HepG2 (cell line): ENCODE data around the gene RRBP1. TPM values are rescaled to one million over a fixed set of nuclear protein-coding genes. Genes with fewer than 3 reads are reported as not detected.
A peak's percentile ranks its signal among the peaks of the same experiment; 100 is the strongest.

Experiments used
- CREM ChIP-seq, 2 experiments: sonication (generic) in 1 of 2; formaldehyde crosslinking in 1 of 2; IDR thresholded peaks; 2 replicates each; pipeline versions ENCODE4 v1.4.0 to v1.6.1; 2016 to 2020; ENCODE audit warnings: antibody characterized with exemption in 1 of 2, mild to moderate bottlenecking in 1 of 2, missing genetic modification reagents in 1 of 2
- CTCF ChIP-seq: sonication (generic); formaldehyde crosslinking; IDR thresholded peaks from 2 replicates; pipeline ENCODE4 v1.5.0; 2020; ENCODE audit warnings: mild to moderate bottlenecking, missing genetic modification reagents, moderate library complexity
- ELF4 ChIP-seq: sonication (generic); formaldehyde crosslinking; IDR thresholded peaks from 2 replicates; pipeline ENCODE4 v1.5.0; 2020; ENCODE audit warnings: missing genetic modification reagents, mild to moderate bottlenecking, moderate library complexity, borderline replicate concordance
- GATAD1 ChIP-seq: IDR thresholded peaks from 2 replicates; pipeline ENCODE4 v1.6.1; 2016; ENCODE audit warnings: missing genetic modification reagents, missing compliant biosample characterization
- HDAC2 ChIP-seq: sonication (generic); formaldehyde crosslinking; IDR thresholded peaks from 2 replicates; pipeline ENCODE4 v1.4.0; 2020; ENCODE audit warnings: missing genetic modification reagents
- KDM2A ChIP-seq: sonication (generic); formaldehyde crosslinking; IDR thresholded peaks from 2 replicates; pipeline ENCODE4 v1.4.0; 2020; ENCODE audit warnings: low read depth, missing genetic modification reagents, borderline replicate concordance
- PPARG ChIP-seq: conservative IDR thresholded peaks from 2 replicates; pipeline ENCODE4 v1.6.1; 2016; ENCODE audit warnings: missing biosample characterization, missing genetic modification reagents
- RNF2 ChIP-seq: fragments of 450-650 bp; conservative IDR thresholded peaks from 2 replicates; pipeline ENCODE4 v1.6.1; 2016; ENCODE audit warnings: low read depth
- SPEN ChIP-seq: sonication (generic); formaldehyde crosslinking; IDR thresholded peaks from 2 replicates; pipeline ENCODE4 v1.5.1; 2020; ENCODE audit warnings: low read depth, mild to moderate bottlenecking, missing genetic modification reagents
- ZBTB8A ChIP-seq: sonication (generic); formaldehyde crosslinking; IDR thresholded peaks from 2 replicates; pipeline ENCODE4 v1.4.0; 2020; ENCODE audit warnings: mild to moderate bottlenecking, low read depth, missing genetic modification reagents, borderline replicate concordance
- ZNF124 ChIP-seq: sonication (generic); formaldehyde crosslinking; IDR thresholded peaks from 2 replicates; pipeline ENCODE4 v1.4.0; 2020; ENCODE audit warnings: missing genetic modification reagents
- ZNF567 ChIP-seq: sonication (generic); formaldehyde crosslinking; IDR thresholded peaks from 2 replicates; pipeline ENCODE4 v1.8.1; 2023; ENCODE audit warnings: mild to moderate bottlenecking, missing genetic modification reagents, borderline replicate concordance
- polyA plus RNA-seq, 8 experiments: library from polyadenylated mRNA; depleted of rRNA in 3 of 8; stranded (reverse) in 7 of 8; unstranded in 1 of 8; fragments of >200 nt; fragmentation: Illumina TruSeq in 4 of 8; extraction: Trizol in 4 of 8; gene quantifications; 2 replicates each; pipeline versions ENCODE4 v1.2.1 to v1.2.3, GENCODE V29; 2011 to 2016; ENCODE audit warnings: low read depth in 4 of 8, missing spikeins in 1 of 8, mixed read lengths in 1 of 8; ENCODE audit not compliant: insufficient read depth in 1 of 8
- total RNA-seq, 5 experiments: library from RNA; depleted of rRNA; stranded (reverse); fragments of >200 nt; fragmentation: Illumina TruSeq; extraction: Trizol; gene quantifications; 2 replicates each; pipeline ENCODE4 v1.2.3, GENCODE V29; 2016; ENCODE audit warnings: low read depth in 1 of 5
- TF ChIP-seq, protein P1 (sequence below): sonication (generic); formaldehyde crosslinking; IDR thresholded peaks from 2 replicates; pipeline ENCODE4 v1.4.0; 2020; ENCODE audit warnings: missing genetic modification reagents, mild to moderate bottlenecking, borderline replicate concordance
- TF ChIP-seq, protein P2 (sequence below): sonication (generic); formaldehyde crosslinking; conservative IDR thresholded peaks from 2 replicates; pipeline ENCODE4 v1.4.0; 2020; ENCODE audit warnings: missing genetic modification reagents
- TF ChIP-seq, protein P3 (sequence below): sonication (generic); formaldehyde crosslinking; IDR thresholded peaks from 2 replicates; pipeline ENCODE4 v1.4.0; 2020; ENCODE audit warnings: missing genetic modification reagents, mild to moderate bottlenecking, borderline replicate concordance

Gene RRBP1
- total and polyA plus RNA-seq, 2 of the 13 experiments (the other 11 are each of a cell fraction or from before 2014, with no cell fraction given), result 150 to 222 TPM

DNA sequence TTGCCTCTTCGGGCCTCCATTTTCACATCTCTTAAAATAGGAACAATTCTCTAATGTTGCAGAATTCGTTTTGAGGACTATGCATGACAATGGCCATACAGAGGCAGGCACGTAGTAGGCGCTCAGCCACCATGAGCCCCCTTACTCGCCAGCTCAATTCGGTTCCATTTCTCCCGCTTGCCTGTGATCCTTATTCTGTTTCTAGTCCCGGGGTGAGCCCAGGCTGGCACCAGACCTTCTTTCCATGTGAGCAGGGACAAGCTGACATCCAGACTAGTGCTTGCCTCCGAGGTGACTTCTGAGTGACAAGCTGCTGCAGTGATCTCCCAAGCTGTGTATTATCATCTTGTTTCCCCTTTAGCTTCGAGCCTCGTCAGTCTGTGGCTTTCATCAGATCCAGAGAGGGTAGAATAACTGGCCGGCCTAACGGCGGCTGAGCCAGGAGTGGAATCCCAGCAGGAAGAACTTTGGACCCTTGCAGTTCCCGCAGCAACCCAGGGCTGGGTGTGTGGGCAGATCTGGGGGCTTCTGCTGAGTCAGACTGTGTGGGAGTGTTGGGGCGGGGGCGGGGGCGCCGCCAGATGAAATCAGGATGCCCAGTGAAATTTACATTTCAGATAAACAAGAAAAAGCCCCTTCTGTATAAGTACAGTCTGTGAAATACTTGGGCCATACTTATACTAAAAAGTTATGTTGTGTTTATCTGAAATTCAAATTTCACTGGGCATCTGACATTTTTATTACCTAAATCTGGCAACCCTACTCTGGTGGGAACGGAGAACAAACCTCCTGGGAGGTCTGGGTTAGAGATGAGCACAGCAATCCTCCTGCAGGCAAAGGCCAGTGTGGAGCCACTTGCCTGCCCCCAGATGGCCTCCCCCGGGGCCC, 28.6 kb upstream of the RRBP1 start (continued):
- TF ChIP-seq CTCF (CRISPR knock-in tag) (0 out of 2 replicates have a peak, but pooled peaks have one; percentile 6), CREM (IDR thresholded peaks at IDR 0.05) (peak; percentile 46; the same call in 1 of the 2 replicates), CREM (CRISPR knock-in tag; IDR thresholded peaks at IDR 0.05) (no peak), ELF4 (CRISPR knock-in tag) (no peak), GATAD1 (peak; percentile 13; the same call in 1 of the 2 replicates), KDM2A (CRISPR knock-in tag) (peak; percentile 52; the same call in 1 of the 2 replicates), ZBTB8A (CRISPR knock-in tag) (0 out of 2 replicates have a peak, but pooled peaks have one; percentile 40), SPEN (CRISPR knock-in tag) (peak; percentile 46; the same call in 1 of the 2 replicates), HDAC2 (CRISPR knock-in tag) (peak; percentile 82), ZNF567 (peak; percentile 84; the same call in 1 of the 2 replicates), ZNF124 (CRISPR knock-in tag) (0 out of 2 replicates have a peak, but pooled peaks have one; percentile 54), RNF2 (peak; percentile 77), PPARG (0 out of 2 replicates have a peak, but pooled peaks have one; percentile 10)
- TF ChIP-seq, protein P1, sequence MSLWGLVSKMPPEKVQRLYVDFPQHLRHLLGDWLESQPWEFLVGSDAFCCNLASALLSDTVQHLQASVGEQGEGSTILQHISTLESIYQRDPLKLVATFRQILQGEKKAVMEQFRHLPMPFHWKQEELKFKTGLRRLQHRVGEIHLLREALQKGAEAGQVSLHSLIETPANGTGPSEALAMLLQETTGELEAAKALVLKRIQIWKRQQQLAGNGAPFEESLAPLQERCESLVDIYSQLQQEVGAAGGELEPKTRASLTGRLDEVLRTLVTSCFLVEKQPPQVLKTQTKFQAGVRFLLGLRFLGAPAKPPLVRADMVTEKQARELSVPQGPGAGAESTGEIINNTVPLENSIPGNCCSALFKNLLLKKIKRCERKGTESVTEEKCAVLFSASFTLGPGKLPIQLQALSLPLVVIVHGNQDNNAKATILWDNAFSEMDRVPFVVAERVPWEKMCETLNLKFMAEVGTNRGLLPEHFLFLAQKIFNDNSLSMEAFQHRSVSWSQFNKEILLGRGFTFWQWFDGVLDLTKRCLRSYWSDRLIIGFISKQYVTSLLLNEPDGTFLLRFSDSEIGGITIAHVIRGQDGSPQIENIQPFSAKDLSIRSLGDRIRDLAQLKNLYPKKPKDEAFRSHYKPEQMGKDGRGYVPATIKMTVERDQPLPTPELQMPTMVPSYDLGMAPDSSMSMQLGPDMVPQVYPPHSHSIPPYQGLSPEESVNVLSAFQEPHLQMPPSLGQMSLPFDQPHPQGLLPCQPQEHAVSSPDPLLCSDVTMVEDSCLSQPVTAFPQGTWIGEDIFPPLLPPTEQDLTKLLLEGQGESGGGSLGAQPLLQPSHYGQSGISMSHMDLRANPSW (CRISPR knock-in tag), result peak; percentile 77
- TF ChIP-seq, protein P2, sequence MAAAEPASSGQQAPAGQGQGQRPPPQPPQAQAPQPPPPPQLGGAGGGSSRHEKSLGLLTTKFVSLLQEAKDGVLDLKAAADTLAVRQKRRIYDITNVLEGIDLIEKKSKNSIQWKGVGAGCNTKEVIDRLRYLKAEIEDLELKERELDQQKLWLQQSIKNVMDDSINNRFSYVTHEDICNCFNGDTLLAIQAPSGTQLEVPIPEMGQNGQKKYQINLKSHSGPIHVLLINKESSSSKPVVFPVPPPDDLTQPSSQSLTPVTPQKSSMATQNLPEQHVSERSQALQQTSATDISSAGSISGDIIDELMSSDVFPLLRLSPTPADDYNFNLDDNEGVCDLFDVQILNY (CRISPR knock-in tag), result no peak
- TF ChIP-seq, protein P3, sequence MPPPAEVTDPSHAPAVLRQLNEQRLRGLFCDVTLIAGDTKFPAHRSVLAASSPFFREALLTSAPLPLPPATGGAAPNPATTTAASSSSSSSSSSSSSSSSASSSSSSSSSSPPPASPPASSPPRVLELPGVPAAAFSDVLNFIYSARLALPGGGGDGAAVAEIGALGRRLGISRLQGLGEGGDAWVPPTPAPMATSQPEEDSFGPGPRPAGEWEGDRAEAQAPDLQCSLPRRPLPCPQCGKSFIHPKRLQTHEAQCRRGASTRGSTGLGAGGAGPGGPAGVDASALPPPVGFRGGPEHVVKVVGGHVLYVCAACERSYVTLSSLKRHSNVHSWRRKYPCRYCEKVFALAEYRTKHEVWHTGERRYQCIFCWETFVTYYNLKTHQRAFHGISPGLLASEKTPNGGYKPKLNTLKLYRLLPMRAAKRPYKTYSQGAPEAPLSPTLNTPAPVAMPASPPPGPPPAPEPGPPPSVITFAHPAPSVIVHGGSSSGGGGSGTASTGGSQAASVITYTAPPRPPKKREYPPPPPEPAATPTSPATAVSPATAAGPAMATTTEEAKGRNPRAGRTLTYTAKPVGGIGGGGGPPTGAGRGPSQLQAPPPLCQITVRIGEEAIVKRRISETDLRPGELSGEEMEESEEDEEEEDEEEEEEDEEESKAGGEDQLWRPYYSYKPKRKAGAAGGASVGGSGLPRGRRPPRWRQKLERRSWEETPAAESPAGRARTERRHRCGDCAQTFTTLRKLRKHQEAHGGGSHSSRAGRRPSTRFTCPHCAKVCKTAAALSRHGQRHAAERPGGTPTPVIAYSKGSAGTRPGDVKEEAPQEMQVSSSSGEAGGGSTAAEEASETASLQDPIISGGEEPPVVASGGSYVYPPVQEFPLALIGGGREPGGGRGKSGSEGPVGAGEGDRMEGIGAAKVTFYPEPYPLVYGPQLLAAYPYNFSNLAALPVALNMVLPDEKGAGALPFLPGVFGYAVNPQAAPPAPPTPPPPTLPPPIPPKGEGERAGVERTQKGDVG, result peak; percentile 86; the same call in 1 of the 2 replicates
